ENCODE measurements around the gene LHX6.

DNA sequence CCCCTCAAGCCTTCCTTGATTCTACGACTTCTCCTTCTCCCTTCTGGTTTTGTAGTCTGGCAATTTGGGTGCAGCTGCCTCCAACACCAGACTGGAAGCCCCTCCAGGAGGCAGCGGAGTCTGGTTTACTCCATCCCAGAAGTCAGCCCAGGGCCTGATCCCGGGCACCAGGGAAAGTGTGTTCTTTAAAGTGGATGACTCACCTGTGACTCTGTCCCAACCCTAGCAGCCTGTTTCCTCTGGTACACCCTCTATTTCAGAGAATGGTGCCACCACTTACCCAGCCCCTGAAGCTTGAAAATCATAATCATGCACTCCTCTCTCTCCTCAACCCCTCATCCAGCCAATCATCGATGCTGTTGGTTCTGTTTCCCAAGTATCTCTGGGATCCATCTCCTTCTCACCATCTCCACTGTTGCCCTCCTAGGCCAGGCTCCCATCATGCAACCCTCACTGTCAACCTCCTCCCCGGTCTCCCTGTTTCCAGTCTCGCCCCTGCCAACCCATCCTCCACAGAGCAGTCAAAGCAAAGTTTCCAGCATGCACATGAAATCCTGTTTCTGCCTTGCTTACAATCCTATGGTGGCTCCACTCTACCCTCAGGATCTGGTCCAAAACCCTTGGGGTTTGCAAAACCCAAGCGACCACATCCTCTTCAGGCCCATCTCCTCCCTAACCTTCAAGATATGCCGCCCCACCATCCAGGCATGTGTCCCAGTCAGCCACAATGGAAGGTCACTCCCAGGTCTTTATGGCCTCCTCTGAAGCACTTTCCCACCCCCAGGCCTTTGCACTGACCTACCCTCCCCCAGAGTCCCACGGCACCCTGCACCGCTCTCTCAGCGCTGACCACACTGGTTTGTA, 10.5 kb downstream of the LHX6 start:
- TF ChIP-seq, protein P1, sequence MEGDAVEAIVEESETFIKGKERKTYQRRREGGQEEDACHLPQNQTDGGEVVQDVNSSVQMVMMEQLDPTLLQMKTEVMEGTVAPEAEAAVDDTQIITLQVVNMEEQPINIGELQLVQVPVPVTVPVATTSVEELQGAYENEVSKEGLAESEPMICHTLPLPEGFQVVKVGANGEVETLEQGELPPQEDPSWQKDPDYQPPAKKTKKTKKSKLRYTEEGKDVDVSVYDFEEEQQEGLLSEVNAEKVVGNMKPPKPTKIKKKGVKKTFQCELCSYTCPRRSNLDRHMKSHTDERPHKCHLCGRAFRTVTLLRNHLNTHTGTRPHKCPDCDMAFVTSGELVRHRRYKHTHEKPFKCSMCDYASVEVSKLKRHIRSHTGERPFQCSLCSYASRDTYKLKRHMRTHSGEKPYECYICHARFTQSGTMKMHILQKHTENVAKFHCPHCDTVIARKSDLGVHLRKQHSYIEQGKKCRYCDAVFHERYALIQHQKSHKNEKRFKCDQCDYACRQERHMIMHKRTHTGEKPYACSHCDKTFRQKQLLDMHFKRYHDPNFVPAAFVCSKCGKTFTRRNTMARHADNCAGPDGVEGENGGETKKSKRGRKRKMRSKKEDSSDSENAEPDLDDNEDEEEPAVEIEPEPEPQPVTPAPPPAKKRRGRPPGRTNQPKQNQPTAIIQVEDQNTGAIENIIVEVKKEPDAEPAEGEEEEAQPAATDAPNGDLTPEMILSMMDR (IDR thresholded peaks at IDR 0.05; ENCODE audit: insufficient read depth, low read depth, low read length): no peak
- no peak for TF ChIP-seq EZH2 (IDR thresholded peaks at IDR 0.05; ENCODE audit: insufficient read depth, low read length)
